IMR-90 (cell line): Measurements from ENCODE around the gene PHF20. TPM values are rescaled to one million over a fixed set of nuclear protein-coding genes. Genes with fewer than 3 reads are reported as not detected.
"Not testable (repeated sequence)": the region's sequence is repeated elsewhere in the genome, so short reads cannot be mapped to it uniquely, and the experiment has no call there.

Experiments used
- ATAC-seq: fragments of 200-7000 bp; cut with Tn5 transposase; 2 replicates; pipeline ENCODE4 v1.9.1; 2020; ENCODE audit warnings: low read depth, mild to moderate bottlenecking, moderate library complexity
- BruUV-seq: library from RNA; stranded (reverse); fragments of 400-500 nt; replicated peaks from 2 replicates; lab custom pipeline; 2021; lab: Mats Ljungman, UMichigan
- CTCF ChIA-PET: fragments of 300-600 bp; formaldehyde crosslinking; extraction: SDS; loops from one replicate; lab custom pipeline; 2021; ENCODE audit warnings: antibody characterized with exemption; lab: Yijun Ruan, JAX
- POLR2A ChIA-PET: fragments of 300-600 bp; sonication (Branson Sonifier 250); formaldehyde crosslinking; loops from one replicate; lab custom pipeline; 2022; ENCODE audit warnings: antibody characterized with exemption; ENCODE audit not compliant: unreplicated experiment; lab: Charles Lee
- DNase-seq: peaks from one replicate; pipeline ENCODE4 v3.0.0; 2013
- H2AFZ ChIP-seq: replicated peaks from 2 replicates; pipeline ENCODE3; 2013; ENCODE audit warnings: low read length, mild to moderate bottlenecking; ENCODE audit not compliant: poor library complexity
- H2AK5ac ChIP-seq: 2 replicates; pipeline ENCODE4 v1.6.1; 2013; ENCODE audit warnings: low read depth, low read length, inconsistent platforms
- H2AK9ac ChIP-seq: replicated peaks from 2 replicates; pipeline ENCODE3; 2013; ENCODE audit warnings: mild to moderate bottlenecking, low read depth, low read length, moderate library complexity; ENCODE audit not compliant: poor library complexity
- H2BK120ac ChIP-seq: 2 replicates; pipeline ENCODE4 v1.6.1; 2013; ENCODE audit warnings: low read depth, low read length, inconsistent platforms
- H2BK15ac ChIP-seq: 3 replicates; pipeline ENCODE4 v1.6.1; 2013; ENCODE audit warnings: low read depth, low read length, inconsistent platforms
- H2BK20ac ChIP-seq: 2 replicates; pipeline ENCODE4 v1.6.1; 2013; ENCODE audit warnings: low read depth, mild to moderate bottlenecking, inconsistent platforms, low read length, moderate library complexity
- H2BK5ac ChIP-seq: 2 replicates; pipeline ENCODE4 v1.6.1; 2013; ENCODE audit warnings: mild to moderate bottlenecking, low read depth, low read length, inconsistent platforms; ENCODE audit not compliant: poor library complexity, severe bottlenecking
- H3K14ac ChIP-seq: replicated peaks from 2 replicates; pipeline ENCODE4 v1.6.1; 2013; ENCODE audit warnings: low read depth, low read length, inconsistent platforms
- H3K18ac ChIP-seq: 2 replicates; pipeline ENCODE4 v1.6.1; 2013; ENCODE audit warnings: low read depth, low read length, control low read depth
- H3K23ac ChIP-seq: 2 replicates; pipeline ENCODE4 v1.6.1; 2013; ENCODE audit warnings: low read depth, low read length, inconsistent platforms
- H3K27ac ChIP-seq: 2 replicates; pipeline ENCODE4 v1.5.1; 2013; ENCODE audit warnings: mild to moderate bottlenecking, control low read depth, low read length; ENCODE audit not compliant: insufficient read depth
- H3K27me3 ChIP-seq: 2 replicates; pipeline ENCODE4 v1.6.1; 2013; ENCODE audit warnings: low read length; ENCODE audit not compliant: control insufficient read depth, insufficient read depth
- H3K36me3 ChIP-seq: 2 replicates; pipeline ENCODE4 v1.6.1; 2013; ENCODE audit warnings: low read length, mixed read lengths; ENCODE audit not compliant: control insufficient read depth, insufficient read depth
- H3K4ac ChIP-seq: 2 replicates; pipeline ENCODE4 v1.6.1; 2013; ENCODE audit warnings: low read depth, low read length, inconsistent platforms
- H3K4me1 ChIP-seq: 2 replicates; pipeline ENCODE4 v1.6.1; 2013; ENCODE audit warnings: low read length, mixed read lengths; ENCODE audit not compliant: control insufficient read depth, insufficient read depth
- H3K4me2 ChIP-seq: 2 replicates; pipeline ENCODE4 v1.6.1; 2013; ENCODE audit warnings: low read depth, mild to moderate bottlenecking, control low read depth, low read length, moderate library complexity
- H3K4me3 ChIP-seq: 2 replicates; pipeline ENCODE4 v1.5.1; 2013; ENCODE audit warnings: low read depth, mild to moderate bottlenecking, control low read depth, low read length, moderate library complexity; ENCODE audit not compliant: insufficient read depth
- H3K56ac ChIP-seq: 2 replicates; pipeline ENCODE4 v1.6.1; 2013; ENCODE audit warnings: low read length, inconsistent platforms; ENCODE audit not compliant: insufficient read depth; ENCODE audit errors: extremely low read depth
- H3K79me1 ChIP-seq, 2 experiments: 2 replicates each; pipeline ENCODE4 v1.6.1; 2013; ENCODE audit warnings: low read length in 2 of 2, inconsistent platforms in 1 of 2, low read depth in 1 of 2
- H3K9ac ChIP-seq: 2 replicates; pipeline ENCODE4 v1.6.1; 2013; ENCODE audit warnings: low read depth, low read length, control low read depth
- H3K9me1 ChIP-seq: 2 replicates; pipeline ENCODE4 v1.6.1; 2013; ENCODE audit warnings: low read length, inconsistent platforms; ENCODE audit not compliant: insufficient read depth
- H3K9me3 ChIP-seq: 2 replicates; pipeline ENCODE4 v1.6.1; 2013; ENCODE audit warnings: low read length; ENCODE audit not compliant: control insufficient read depth, insufficient read depth
- H4K20me1 ChIP-seq: 2 replicates; pipeline ENCODE4 v1.6.1; 2013; ENCODE audit warnings: low read length, inconsistent platforms; ENCODE audit not compliant: insufficient read depth
- H4K5ac ChIP-seq: 2 replicates; pipeline ENCODE4 v1.6.1; 2013; ENCODE audit warnings: mild to moderate bottlenecking, low read depth, low read length, control low read depth
- H4K8ac ChIP-seq, 2 experiments: 2 replicates each; pipeline ENCODE4 v1.6.1; 2013; ENCODE audit warnings: low read depth in 2 of 2, low read length in 2 of 2, control low read depth in 1 of 2, inconsistent platforms in 1 of 2
- H4K91ac ChIP-seq: 2 replicates; pipeline ENCODE4 v1.6.1; 2013; ENCODE audit warnings: low read depth, low read length, inconsistent platforms; ENCODE audit not compliant: insufficient read depth
- WGBS, 2 experiments: methylation state at CpG; one replicate each; pipeline versions ENCODE4 v1.1.5 to v1.1.7; 2013; ENCODE audit warnings: missing lambda C conversion rate in 2 of 2; ENCODE audit not compliant: insufficient read length in 1 of 2; ENCODE audit errors: extremely low coverage in 2 of 2; 5-methylcytosine and 5-hydroxymethylcytosine counted together
- dilution Hi-C: fragments of 300-500 bp; cut with HindIII; formaldehyde crosslinking; loops from one replicate; pipeline ENCODE4 v1.14.3; 2018; ENCODE audit warnings: low sequenced_read_pairs; ENCODE audit not compliant: unreplicated experiment
- in situ Hi-C: fragments of 300-500 bp; cut with MboI; formaldehyde crosslinking; loops from 3 replicates; pipeline ENCODE4 v1.14.3; 2019; ENCODE audit warnings: low sequenced_read_pairs, inconsistent platforms, mixed read lengths
- intact Hi-C: fragments of 100-400 bp; cut with micrococcal nuclease; formaldehyde crosslinking; loops from 2 replicates; pipeline ENCODE4 v1.10.0; 2022
- polyA plus RNA-seq, 3 experiments: library from polyadenylated mRNA; depleted of rRNA; stranded (reverse); fragments of >200 nt; gene quantifications; 2 replicates each; pipeline ENCODE4 v1.2.3, GENCODE V29; 2012; ENCODE audit warnings: low replicate concordance in 1 of 3
- total RNA-seq: library from RNA; depleted of rRNA; stranded (reverse); fragments of >200 nt; gene quantifications from 2 replicates; pipeline ENCODE4 v1.2.3, GENCODE V29; 2012

Gene PHF20
- total and polyA plus RNA-seq, 2 of the 4 experiments (the other 2 are of a cell fraction), result 22.0 to 22.5 TPM

DNA sequence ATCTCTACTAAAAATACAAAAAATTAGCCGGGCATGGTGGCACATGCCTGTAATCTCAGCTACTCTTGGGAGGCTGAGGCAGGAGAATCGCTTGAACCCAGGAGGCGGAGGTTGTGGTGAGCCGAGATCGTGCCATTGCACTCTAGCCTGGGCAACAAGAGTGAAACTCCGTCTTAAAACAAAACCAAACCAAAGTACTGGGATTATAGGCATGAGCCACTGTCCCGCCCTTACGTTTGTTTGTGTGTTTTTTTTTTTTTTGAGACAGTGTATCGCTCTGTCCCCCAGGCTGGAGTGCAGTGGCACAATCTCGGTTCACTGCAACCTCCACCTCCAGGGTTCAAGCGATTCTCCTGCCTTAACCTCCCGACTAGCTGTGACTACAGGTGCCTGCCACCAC lies 12.0 kb downstream of the PHF20 start:
- H3K18ac ChIP-seq, H3K4me3 ChIP-seq, H3K14ac ChIP-seq, H4K5ac ChIP-seq, intact Hi-C loops, BruUV-seq, H3K4me2 ChIP-seq, H2BK20ac ChIP-seq, POLR2A ChIA-PET, H3K27ac ChIP-seq, dilution Hi-C loops, H2BK15ac ChIP-seq, H3K4me1 ChIP-seq, in situ Hi-C loops, H2AK9ac ChIP-seq, H3K4ac ChIP-seq, H2BK120ac ChIP-seq, H3K9ac ChIP-seq, H4K91ac ChIP-seq, H3K56ac ChIP-seq, DNase-seq, H3K36me3 ChIP-seq, H4K8ac ChIP-seq, H3K23ac ChIP-seq, H3K9me1 ChIP-seq, H2BK5ac ChIP-seq, H3K9me3 ChIP-seq, CTCF ChIA-PET, H2AFZ ChIP-seq, H3K27me3 ChIP-seq, H2AK5ac ChIP-seq, ATAC-seq: not testable (repeated sequence)
- no CpG with 5 or more reads among the region's 12 CpGs for WGBS, 2 experiments
- peaks cover 30 to 68% of the 10 kb centered on the region in 2 experiments for H3K79me1 ChIP-seq
- H4K20me1 ChIP-seq, result peaks cover 18% of the 10 kb centered on the region

- H3K14ac ChIP-seq, H3K56ac ChIP-seq, H2AK9ac ChIP-seq, dilution Hi-C loops, intact Hi-C loops, H2AFZ ChIP-seq, H2BK20ac ChIP-seq, POLR2A ChIA-PET, DNase-seq, H3K4ac ChIP-seq, H2AK5ac ChIP-seq, H2BK120ac ChIP-seq, H4K8ac ChIP-seq, H2BK5ac ChIP-seq, H3K9me1 ChIP-seq, H4K5ac ChIP-seq, H2BK15ac ChIP-seq, H4K91ac ChIP-seq, H3K9ac ChIP-seq, H3K9me3 ChIP-seq, H3K23ac ChIP-seq, in situ Hi-C loops, H3K27ac ChIP-seq, H3K36me3 ChIP-seq, H3K18ac ChIP-seq, H3K4me3 ChIP-seq, H3K4me2 ChIP-seq, H3K27me3 ChIP-seq, ATAC-seq, BruUV-seq, H3K4me1 ChIP-seq: not testable (repeated sequence)
- CTCF ChIA-PET, result interaction anchor here (0.7 kb wide), 1 partner anchor 741 kb away, joined by 3 read pairs; no protein-coding TSS in a partner anchor
- WGBS, 2 experiments, result no CpG with 5 or more reads among the region's 4 CpGs
- peaks cover 33 to 73% of the 10 kb centered on the region in 2 experiments for H3K79me1 ChIP-seq
- H4K20me1 ChIP-seq, result peaks cover 20% of the 10 kb centered on the region
Measured at GRCh38 chr20:35785541-35785940, 13.7 kb downstream of the PHF20 start.
